Measurements from ENCODE around the gene NHSL2. TPM values are rescaled to one million over a fixed set of nuclear protein-coding genes. Genes with fewer than 3 reads are reported as not detected.

The NHSL2 gene
- total and polyA plus RNA-seq, 2 experiments from 2014 or later: 4.7 to 9.5 TPM

GRCh38 chrX:72031634-72032033 lies 121.0 kb downstream of the NHSL2 start:
- DNase-seq (ENCODE audit: low spot score) (no peak), ATAC-seq (no peak)
- H3K4me3 Mint-ChIP-seq: no peak overlapping the region
- H3F3A ChIP-seq (replicated peaks; ENCODE audit: low read depth): no peaks in the 10 kb centered on the region
- H3K27me3 ChIP-seq (ENCODE audit: insufficient read depth): no peaks in the 10 kb centered on the region
- no peak for TF ChIP-seq CTCF (conservative IDR thresholded peaks at IDR 0.05; ENCODE audit: low read depth in 2 of 2)
- no peak for TF ChIP-seq STAT1 (IDR thresholded peaks at IDR 0.05; ENCODE audit: unreplicated experiment)
- TF ChIP-seq POLR2AphosphoS5 (IDR thresholded peaks at IDR 0.05; ENCODE audit: low read depth): no peak
- TF ChIP-seq ZNF462 (CRISPR knock-in tag; IDR thresholded peaks at IDR 0.05): no peak
- no peak for TF ChIP-seq ZNF114 (CRISPR knock-in tag; IDR thresholded peaks at IDR 0.05)
- TF ChIP-seq ZNF331 (CRISPR knock-in tag; IDR thresholded peaks at IDR 0.05; ENCODE audit: low read depth): no peak
- no peak for TF ChIP-seq CREB1 (CRISPR knock-in tag; IDR thresholded peaks at IDR 0.05; ENCODE audit: low read depth)
- TF ChIP-seq EZH2 (IDR thresholded peaks at IDR 0.05; ENCODE audit: low read depth, unreplicated experiment): no peak
- no peak for TF ChIP-seq REST (IDR thresholded peaks at IDR 0.05; ENCODE audit: unreplicated experiment)
- TF ChIP-seq EZH2phosphoT487 (IDR thresholded peaks at IDR 0.05; ENCODE audit: unreplicated experiment): no peak
- TF ChIP-seq ETS1 (IDR thresholded peaks at IDR 0.05): no peak
- no peak for TF ChIP-seq JUNB (IDR thresholded peaks at IDR 0.05; ENCODE audit: unreplicated experiment)
- no peak for TF ChIP-seq NANOG (IDR thresholded peaks at IDR 0.05; ENCODE audit: borderline replicate concordance)
- peaks cover 10% of the 10 kb centered on the region for H3K27me3 Mint-ChIP-seq (ENCODE audit: insufficient read depth, low read depth, poor library complexity)
- no peak overlapping the region for H2AFZ ChIP-seq
- H3K9me2 ChIP-seq (ENCODE audit: insufficient read depth): no peaks in the 10 kb centered on the region
- H3K4me2 ChIP-seq: no peak overlapping the region
- no peak overlapping the region for H3K4me3 ChIP-seq
- H3K36me3 Mint-ChIP-seq (ENCODE audit: low read depth): peaks cover 7% of the 10 kb centered on the region; the same call in 2 of the 3 replicates
- peaks cover 5% of the 10 kb centered on the region for H3K4me1 Mint-ChIP-seq
- no peaks in the 10 kb centered on the region for H4K20me1 ChIP-seq (replicated peaks; ENCODE audit: insufficient read depth)
- H3K9me3 Mint-ChIP-seq: peaks cover 4% of the 10 kb centered on the region
- H3K79me2 ChIP-seq (replicated peaks; ENCODE audit: insufficient read depth): no peaks in the 10 kb centered on the region
- H3K27ac ChIP-seq (ENCODE audit: low read depth): no peak overlapping the region
- no peaks in the 10 kb centered on the region for H3K36me3 ChIP-seq (ENCODE audit: insufficient read depth)
- no peaks in the 10 kb centered on the region for H3K4me1 ChIP-seq (ENCODE audit: insufficient read depth)
- no peak overlapping the region for H3K27ac Mint-ChIP-seq

Measured in GM23338 (cell line).